ENCODE results near the gene PABPN1. TPM values are rescaled to one million over a fixed set of nuclear protein-coding genes. Genes with fewer than 3 reads are reported as not detected.

PABPN1 gene
- total RNA-seq, 1 donor from 2014 or later: 162 TPM

DNA sequence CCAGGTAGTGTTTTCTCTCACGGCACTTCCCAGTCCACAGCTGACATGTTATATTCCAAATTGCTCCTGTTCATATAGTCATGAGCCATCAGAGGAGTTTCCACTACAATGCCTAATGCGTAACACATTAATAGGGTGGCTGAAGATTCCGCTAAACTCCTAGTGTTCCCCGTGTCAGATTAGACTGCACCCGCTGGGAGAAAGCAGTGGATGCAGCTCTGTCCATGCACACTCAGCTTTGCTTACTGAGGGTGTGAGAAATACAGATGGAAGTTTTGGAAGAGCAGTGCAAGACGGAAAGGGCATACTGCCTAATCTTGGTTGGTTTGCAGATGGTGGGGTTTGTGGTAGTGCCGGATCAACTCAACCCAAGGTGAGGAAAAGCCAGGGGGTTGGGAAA, 24.2 kb upstream of the PABPN1 start:
- H2AFZ ChIP-seq (ENCODE audit: low read depth, low read length): no peak overlapping the region
- peaks cover 8% of the 10 kb centered on the region for H3K27me3 ChIP-seq (ENCODE audit: insufficient read depth, low read length)
- no peaks in the 10 kb centered on the region for H3K9me3 ChIP-seq (ENCODE audit: insufficient read depth, low read depth, low read length)
- peaks cover 15% of the 10 kb centered on the region for H3K4me1 ChIP-seq (ENCODE audit: insufficient read depth, low read length)
- no peaks in the 10 kb centered on the region for H3K9me3 Mint-ChIP-seq (ENCODE audit: unreplicated experiment)
- peaks cover 14% of the 10 kb centered on the region for H3K27me3 Mint-ChIP-seq (ENCODE audit: low read depth, unreplicated experiment)
- no peak overlapping the region for H3K4me3 Mint-ChIP-seq (ENCODE audit: unreplicated experiment)
- H3K4me2 ChIP-seq (ENCODE audit: low read length): no peak overlapping the region
- H3K79me2 ChIP-seq (ENCODE audit: insufficient read depth, low read length): peaks cover 5% of the 10 kb centered on the region
- TF ChIP-seq EZH2 (IDR thresholded peaks at IDR 0.05; ENCODE audit: insufficient read depth, low read length): no peak
- TF ChIP-seq, protein P1, sequence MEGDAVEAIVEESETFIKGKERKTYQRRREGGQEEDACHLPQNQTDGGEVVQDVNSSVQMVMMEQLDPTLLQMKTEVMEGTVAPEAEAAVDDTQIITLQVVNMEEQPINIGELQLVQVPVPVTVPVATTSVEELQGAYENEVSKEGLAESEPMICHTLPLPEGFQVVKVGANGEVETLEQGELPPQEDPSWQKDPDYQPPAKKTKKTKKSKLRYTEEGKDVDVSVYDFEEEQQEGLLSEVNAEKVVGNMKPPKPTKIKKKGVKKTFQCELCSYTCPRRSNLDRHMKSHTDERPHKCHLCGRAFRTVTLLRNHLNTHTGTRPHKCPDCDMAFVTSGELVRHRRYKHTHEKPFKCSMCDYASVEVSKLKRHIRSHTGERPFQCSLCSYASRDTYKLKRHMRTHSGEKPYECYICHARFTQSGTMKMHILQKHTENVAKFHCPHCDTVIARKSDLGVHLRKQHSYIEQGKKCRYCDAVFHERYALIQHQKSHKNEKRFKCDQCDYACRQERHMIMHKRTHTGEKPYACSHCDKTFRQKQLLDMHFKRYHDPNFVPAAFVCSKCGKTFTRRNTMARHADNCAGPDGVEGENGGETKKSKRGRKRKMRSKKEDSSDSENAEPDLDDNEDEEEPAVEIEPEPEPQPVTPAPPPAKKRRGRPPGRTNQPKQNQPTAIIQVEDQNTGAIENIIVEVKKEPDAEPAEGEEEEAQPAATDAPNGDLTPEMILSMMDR (IDR thresholded peaks at IDR 0.05; ENCODE audit: insufficient read depth, low read depth, low read length): no peak
- H3K36me3 Mint-ChIP-seq (ENCODE audit: low read depth, unreplicated experiment): peaks cover 6% of the 10 kb centered on the region
- H3K27ac ChIP-seq (ENCODE audit: low read depth, low read length): no peak overlapping the region
- no peak for FAIRE-seq
- no peak overlapping the region for H3K4me3 ChIP-seq (ENCODE audit: insufficient read depth, low read depth, low read length)
- no peaks in the 10 kb centered on the region for H4K20me1 ChIP-seq (ENCODE audit: insufficient read depth, low read length)
- H3K4me1 Mint-ChIP-seq (ENCODE audit: low read depth, unreplicated experiment): peaks cover 20% of the 10 kb centered on the region
- DNase-seq (ENCODE audit: low read depth): no peak
- no peaks in the 10 kb centered on the region for H3K36me3 ChIP-seq (ENCODE audit: insufficient read depth, low read length)
- no peak overlapping the region for H3K27ac Mint-ChIP-seq (ENCODE audit: unreplicated experiment)
- no peak overlapping the region for H3K9ac ChIP-seq (ENCODE audit: low read length)

- Histone ChIP-seq H3K4me1 (ENCODE audit: insufficient read depth, low read length) (peaks cover 15% of the 10 kb centered on the region), H3K79me2 (ENCODE audit: insufficient read depth, low read length) (peaks cover 5% of the 10 kb centered on the region), H3K4me3 (ENCODE audit: insufficient read depth, low read depth, low read length) (no peak overlapping the region), H4K20me1 (ENCODE audit: insufficient read depth, low read length) (no peaks in the 10 kb centered on the region), H2AFZ (ENCODE audit: low read depth, low read length) (no peak overlapping the region), H3K27me3 (ENCODE audit: insufficient read depth, low read length) (peaks cover 8% of the 10 kb centered on the region), H3K36me3 (ENCODE audit: insufficient read depth, low read length) (no peaks in the 10 kb centered on the region), H3K9ac (ENCODE audit: low read length) (no peak overlapping the region), H3K4me2 (ENCODE audit: low read length) (no peak overlapping the region), H3K27ac (ENCODE audit: low read depth, low read length) (no peak overlapping the region), H3K9me3 (ENCODE audit: insufficient read depth, low read depth, low read length) (no peaks in the 10 kb centered on the region)
- no peak overlapping the region for H3K4me3 Mint-ChIP-seq (ENCODE audit: unreplicated experiment)
- TF ChIP-seq, protein P1 (IDR thresholded peaks at IDR 0.05; ENCODE audit: insufficient read depth, low read depth, low read length): no peak
- TF ChIP-seq EZH2 (IDR thresholded peaks at IDR 0.05; ENCODE audit: insufficient read depth, low read length): no peak
- no peaks in the 10 kb centered on the region for H3K9me3 Mint-ChIP-seq (ENCODE audit: unreplicated experiment)
- H3K27me3 Mint-ChIP-seq (ENCODE audit: low read depth, unreplicated experiment): peaks cover 14% of the 10 kb centered on the region
- H3K27ac Mint-ChIP-seq (ENCODE audit: unreplicated experiment): no peak overlapping the region
- FAIRE-seq (no peak), DNase-seq (ENCODE audit: low read depth) (no peak)
- peaks cover 20% of the 10 kb centered on the region for H3K4me1 Mint-ChIP-seq (ENCODE audit: low read depth, unreplicated experiment)
- H3K36me3 Mint-ChIP-seq (ENCODE audit: low read depth, unreplicated experiment): peaks cover 6% of the 10 kb centered on the region
Observed at GRCh38 chr14:23297611-23298277, 23.5 kb upstream of the PABPN1 start.
